GM12864 (cell line): ENCODE measurements around the gene STK32C.

Experiments
- DNase-seq: peaks from one replicate; pipeline ENCODE4 v3.0.0-alpha.2; 2011; ENCODE audit warnings: low read depth
- H3K4me3 ChIP-seq: 2 replicates; pipeline ENCODE4 v1.5.1; 2011; ENCODE audit warnings: mild to moderate bottlenecking, low read depth, low read length, control low read depth
- CTCF ChIP-seq: IDR thresholded peaks from 2 replicates; pipeline ENCODE4 v1.5.1; 2011; ENCODE audit warnings: low read depth, mild to moderate bottlenecking, moderate library complexity, low read length, control low read depth, inconsistent platforms; ENCODE audit errors: missing control alignments

The STK32C gene

GRCh38 chr10:132179551-132180392, 128.0 kb downstream of the STK32C start:
- no peak for DNase-seq
- TF ChIP-seq CTCF, result no peak
- H3K4me3 ChIP-seq, result no peak overlapping the region

GRCh38 chr10:132178672-132179545, 128.8 kb downstream of the STK32C start:
- DNase-seq, result no peak
- TF ChIP-seq CTCF, result no peak
- no peak overlapping the region for H3K4me3 ChIP-seq

GRCh38 chr10:132178046-132178445, 129.7 kb downstream of the STK32C start:
- no peak for TF ChIP-seq CTCF
- H3K4me3 ChIP-seq, result no peak overlapping the region
- DNase-seq, result no peak

GRCh38 chr10:132176623-132177500, 130.9 kb downstream of the STK32C start:
- TF ChIP-seq CTCF, result no peak
- DNase-seq, result no peak
- H3K4me3 ChIP-seq, result no peak overlapping the region

GRCh38 chr10:132175907-132176581, 131.7 kb downstream of the STK32C start:
- H3K4me3 ChIP-seq, result no peak overlapping the region
- no peak for TF ChIP-seq CTCF
- DNase-seq, result no peak

- TF ChIP-seq CTCF, result no peak
- no peak overlapping the region for H3K4me3 ChIP-seq
- no peak for DNase-seq
Measured at GRCh38 chr10:132175408-132175807, 132.3 kb downstream of the STK32C start.
